ENCODE data around the gene JMJD7.

JMJD7 gene

DNA sequence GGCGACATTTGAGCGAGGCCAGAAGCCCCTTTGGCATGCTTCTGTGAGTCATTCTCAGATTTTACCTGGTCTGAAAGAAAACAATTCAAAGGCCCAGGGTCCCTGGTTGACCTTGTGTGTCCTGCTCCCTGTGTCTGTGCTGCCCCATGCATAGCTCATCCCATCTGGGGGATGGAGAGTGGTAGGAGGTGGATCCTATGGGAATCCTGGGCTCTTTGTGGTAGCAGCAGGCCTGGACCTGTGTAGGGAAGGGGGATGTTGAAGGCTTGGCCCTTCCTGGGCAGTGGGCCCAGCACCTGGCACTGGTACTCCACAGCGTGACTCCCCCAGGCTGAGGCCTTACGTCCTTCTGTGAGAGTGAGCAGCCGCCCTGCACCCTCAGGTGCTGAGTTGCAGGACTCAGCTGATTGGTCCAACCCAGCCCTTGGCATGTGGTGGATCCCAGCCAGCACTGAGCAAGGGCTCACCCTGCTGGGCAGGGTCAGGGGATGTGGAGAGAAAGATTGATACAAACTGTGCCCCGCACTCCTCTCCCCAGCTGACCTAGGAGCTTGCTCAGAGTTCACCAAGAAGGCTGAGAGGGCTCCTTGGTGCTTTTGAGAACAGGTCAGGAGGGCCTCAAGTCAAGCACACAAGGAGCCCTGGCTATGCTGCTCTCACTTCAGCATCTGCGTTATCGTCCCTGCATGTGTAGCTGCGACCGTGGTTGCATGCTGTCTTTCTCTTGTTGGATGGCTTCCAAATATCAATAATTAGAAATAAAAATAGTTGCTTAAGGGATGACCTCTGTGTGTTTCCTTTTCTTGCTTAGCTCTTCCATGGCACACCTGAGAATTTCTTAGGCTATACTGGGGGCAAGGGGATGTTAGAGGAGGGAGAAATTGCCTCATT lies 21.4 kb upstream of the JMJD7 start:
- TF ChIP-seq RARB (CRISPR knock-in tag; IDR thresholded peaks at IDR 0.05) (no peak), TCF4 (CRISPR knock-in tag; IDR thresholded peaks at IDR 0.05; ENCODE audit: borderline replicate concordance) (no peak), ZFP3 (CRISPR knock-in tag; IDR thresholded peaks at IDR 0.05) (no peak), ZNF8 (CRISPR knock-in tag; IDR thresholded peaks at IDR 0.05) (no peak)
- TF ChIP-seq, protein P1, sequence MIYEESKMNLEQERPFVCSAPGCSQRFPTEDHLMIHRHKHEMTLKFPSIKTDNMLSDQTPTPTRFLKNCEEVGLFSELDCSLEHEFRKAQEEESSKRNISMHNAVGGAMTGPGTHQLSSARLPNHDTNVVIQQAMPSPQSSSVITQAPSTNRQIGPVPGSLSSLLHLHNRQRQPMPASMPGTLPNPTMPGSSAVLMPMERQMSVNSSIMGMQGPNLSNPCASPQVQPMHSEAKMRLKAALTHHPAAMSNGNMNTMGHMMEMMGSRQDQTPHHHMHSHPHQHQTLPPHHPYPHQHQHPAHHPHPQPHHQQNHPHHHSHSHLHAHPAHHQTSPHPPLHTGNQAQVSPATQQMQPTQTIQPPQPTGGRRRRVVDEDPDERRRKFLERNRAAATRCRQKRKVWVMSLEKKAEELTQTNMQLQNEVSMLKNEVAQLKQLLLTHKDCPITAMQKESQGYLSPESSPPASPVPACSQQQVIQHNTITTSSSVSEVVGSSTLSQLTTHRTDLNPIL (CRISPR knock-in tag; IDR thresholded peaks at IDR 0.05; ENCODE audit: low read depth): no peak
- ATAC-seq: peak; percentile 34

GRCh38 chr15:41809121-41809520 lies 18.8 kb upstream of the JMJD7 start:
- TF ChIP-seq ESRRG (CRISPR knock-in tag; IDR thresholded peaks at IDR 0.05): no peak
- TF ChIP-seq ZFP3 (CRISPR knock-in tag; IDR thresholded peaks at IDR 0.05): no peak
- no peak for TF ChIP-seq ZFP30 (CRISPR knock-in tag; IDR thresholded peaks at IDR 0.05)
- TF ChIP-seq TCF4 (CRISPR knock-in tag; IDR thresholded peaks at IDR 0.05; ENCODE audit: borderline replicate concordance): no peak
- no peak for TF ChIP-seq GLIS3 (CRISPR knock-in tag; IDR thresholded peaks at IDR 0.05)
- TF ChIP-seq ZNF70 (CRISPR knock-in tag; IDR thresholded peaks at IDR 0.05): no peak
- no peak for TF ChIP-seq PATZ1 (CRISPR knock-in tag; IDR thresholded peaks at IDR 0.05; ENCODE audit: borderline replicate concordance)
- TF ChIP-seq RARB (CRISPR knock-in tag; IDR thresholded peaks at IDR 0.05): no peak
- ATAC-seq: no peak

DNA sequence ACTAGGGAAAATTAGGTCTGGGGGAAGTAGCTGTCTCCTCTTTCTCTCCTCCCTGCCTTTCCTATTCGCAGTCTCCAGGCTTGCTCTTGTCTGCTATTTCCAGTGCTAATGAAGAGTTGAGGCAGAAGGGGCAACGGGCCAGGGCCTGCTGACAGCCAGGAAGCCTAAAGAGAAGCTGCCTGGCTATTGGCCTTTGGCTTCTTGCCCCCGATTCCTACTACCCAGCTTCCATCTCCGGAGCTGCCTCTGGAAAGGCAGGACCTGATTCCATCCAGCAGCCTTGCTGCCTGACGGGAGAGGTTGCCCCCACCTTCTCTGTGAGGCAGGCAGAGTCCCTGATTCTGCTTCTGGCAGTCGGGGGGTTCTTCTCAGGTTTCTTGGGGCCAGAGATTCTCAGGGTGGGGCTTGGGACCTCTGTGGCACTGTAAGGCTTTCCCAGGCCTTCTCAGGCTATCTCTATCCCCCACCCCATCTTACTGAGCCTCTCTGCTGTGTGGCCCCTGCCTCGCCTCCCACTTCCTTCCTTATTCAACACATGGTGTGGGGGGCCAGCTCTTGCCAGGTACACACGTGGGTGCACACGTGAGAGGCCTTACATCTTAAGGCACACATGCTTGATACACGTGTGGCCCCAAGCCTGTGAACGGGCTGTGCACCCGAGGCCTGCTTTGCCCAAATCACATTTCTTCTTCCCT lies 18.2 kb upstream of the JMJD7 start:
- no peak for ATAC-seq
- TF ChIP-seq RARB (CRISPR knock-in tag; IDR thresholded peaks at IDR 0.05) (no peak), ESRRG (CRISPR knock-in tag; IDR thresholded peaks at IDR 0.05) (no peak), ZNF565 (CRISPR knock-in tag; conservative IDR thresholded peaks at IDR 0.05; ENCODE audit: low read depth) (no peak), ARNTL (CRISPR knock-in tag; IDR thresholded peaks at IDR 0.05; ENCODE audit: borderline replicate concordance, low read depth) (no peak), ZC3H10 (CRISPR knock-in tag; IDR thresholded peaks at IDR 0.05) (no peak), ZNF8 (CRISPR knock-in tag; IDR thresholded peaks at IDR 0.05) (no peak), SNAI2 (CRISPR knock-in tag; IDR thresholded peaks at IDR 0.05) (no peak), OSR1 (CRISPR knock-in tag; IDR thresholded peaks at IDR 0.05) (no peak), ISL1 (CRISPR knock-in tag; IDR thresholded peaks at IDR 0.05) (no peak), BACH2 (CRISPR knock-in tag; IDR thresholded peaks at IDR 0.05; ENCODE audit: borderline replicate concordance) (no peak), ZFP30 (CRISPR knock-in tag; IDR thresholded peaks at IDR 0.05) (no peak), PPARA (CRISPR knock-in tag; IDR thresholded peaks at IDR 0.05; ENCODE audit: borderline replicate concordance) (no peak)
- TF ChIP-seq, protein P2, sequence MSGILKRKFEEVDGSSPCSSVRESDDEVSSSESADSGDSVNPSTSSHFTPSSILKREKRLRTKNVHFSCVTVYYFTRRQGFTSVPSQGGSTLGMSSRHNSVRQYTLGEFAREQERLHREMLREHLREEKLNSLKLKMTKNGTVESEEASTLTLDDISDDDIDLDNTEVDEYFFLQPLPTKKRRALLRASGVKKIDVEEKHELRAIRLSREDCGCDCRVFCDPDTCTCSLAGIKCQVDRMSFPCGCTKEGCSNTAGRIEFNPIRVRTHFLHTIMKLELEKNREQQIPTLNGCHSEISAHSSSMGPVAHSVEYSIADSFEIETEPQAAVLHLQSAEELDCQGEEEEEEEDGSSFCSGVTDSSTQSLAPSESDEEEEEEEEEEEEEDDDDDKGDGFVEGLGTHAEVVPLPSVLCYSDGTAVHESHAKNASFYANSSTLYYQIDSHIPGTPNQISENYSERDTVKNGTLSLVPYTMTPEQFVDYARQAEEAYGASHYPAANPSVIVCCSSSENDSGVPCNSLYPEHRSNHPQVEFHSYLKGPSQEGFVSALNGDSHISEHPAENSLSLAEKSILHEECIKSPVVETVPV (CRISPR knock-in tag; IDR thresholded peaks at IDR 0.05): no peak
- TF ChIP-seq, protein P3, sequence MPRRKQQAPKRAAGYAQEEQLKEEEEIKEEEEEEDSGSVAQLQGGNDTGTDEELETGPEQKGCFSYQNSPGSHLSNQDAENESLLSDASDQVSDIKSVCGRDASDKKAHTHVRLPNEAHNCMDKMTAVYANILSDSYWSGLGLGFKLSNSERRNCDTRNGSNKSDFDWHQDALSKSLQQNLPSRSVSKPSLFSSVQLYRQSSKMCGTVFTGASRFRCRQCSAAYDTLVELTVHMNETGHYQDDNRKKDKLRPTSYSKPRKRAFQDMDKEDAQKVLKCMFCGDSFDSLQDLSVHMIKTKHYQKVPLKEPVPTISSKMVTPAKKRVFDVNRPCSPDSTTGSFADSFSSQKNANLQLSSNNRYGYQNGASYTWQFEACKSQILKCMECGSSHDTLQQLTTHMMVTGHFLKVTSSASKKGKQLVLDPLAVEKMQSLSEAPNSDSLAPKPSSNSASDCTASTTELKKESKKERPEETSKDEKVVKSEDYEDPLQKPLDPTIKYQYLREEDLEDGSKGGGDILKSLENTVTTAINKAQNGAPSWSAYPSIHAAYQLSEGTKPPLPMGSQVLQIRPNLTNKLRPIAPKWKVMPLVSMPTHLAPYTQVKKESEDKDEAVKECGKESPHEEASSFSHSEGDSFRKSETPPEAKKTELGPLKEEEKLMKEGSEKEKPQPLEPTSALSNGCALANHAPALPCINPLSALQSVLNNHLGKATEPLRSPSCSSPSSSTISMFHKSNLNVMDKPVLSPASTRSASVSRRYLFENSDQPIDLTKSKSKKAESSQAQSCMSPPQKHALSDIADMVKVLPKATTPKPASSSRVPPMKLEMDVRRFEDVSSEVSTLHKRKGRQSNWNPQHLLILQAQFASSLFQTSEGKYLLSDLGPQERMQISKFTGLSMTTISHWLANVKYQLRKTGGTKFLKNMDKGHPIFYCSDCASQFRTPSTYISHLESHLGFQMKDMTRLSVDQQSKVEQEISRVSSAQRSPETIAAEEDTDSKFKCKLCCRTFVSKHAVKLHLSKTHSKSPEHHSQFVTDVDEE (CRISPR knock-in tag; IDR thresholded peaks at IDR 0.05): no peak
- TF ChIP-seq, protein P1 (CRISPR knock-in tag; IDR thresholded peaks at IDR 0.05; ENCODE audit: low read depth): no peak
